ENCODE measurements around the gene AADACL4. TPM values are rescaled to one million over a fixed set of nuclear protein-coding genes. Genes with fewer than 3 reads are reported as not detected.
A peak's percentile ranks its signal among the peaks of the same experiment; 100 is the strongest.

AADACL4 gene
- total and polyA plus RNA-seq, 2 experiments from 2014 or later: not detected

- H3K36me3 Mint-ChIP-seq (ENCODE audit: low read depth): no peaks in the 10 kb centered on the region; the same call in 2 of the 3 replicates
- Histone ChIP-seq H3K36me3 (ENCODE audit: insufficient read depth) (no peaks in the 10 kb centered on the region), H3K9me2 (ENCODE audit: insufficient read depth) (no peaks in the 10 kb centered on the region), H3K27me3 (ENCODE audit: insufficient read depth) (0 out of 2 replicates have a peak, but pooled peaks cover 3% of the 10 kb centered on the region), H3K27ac (ENCODE audit: low read depth) (no peak overlapping the region), H3F3A (replicated peaks; ENCODE audit: low read depth) (peaks cover 17% of the 10 kb centered on the region; the same call in 1 of the 2 replicates), H3K4me3 (no peak overlapping the region), H3K79me2 (replicated peaks; ENCODE audit: insufficient read depth) (peaks cover 30% of the 10 kb centered on the region), H3K4me1 (ENCODE audit: insufficient read depth) (peaks cover 60% of the 10 kb centered on the region), H3K4me2 (no peak overlapping the region), H4K20me1 (replicated peaks; ENCODE audit: insufficient read depth) (peaks cover 10% of the 10 kb centered on the region; the same call in 1 of the 2 replicates), H2AFZ (no peak overlapping the region)
- TF ChIP-seq CREB1 (CRISPR knock-in tag; IDR thresholded peaks at IDR 0.05; ENCODE audit: low read depth) (no peak), ZNF331 (CRISPR knock-in tag; IDR thresholded peaks at IDR 0.05; ENCODE audit: low read depth) (no peak), EZH2 (IDR thresholded peaks at IDR 0.05; ENCODE audit: low read depth, unreplicated experiment) (no peak), EZH2phosphoT487 (IDR thresholded peaks at IDR 0.05; ENCODE audit: unreplicated experiment) (no peak), ZNF114 (CRISPR knock-in tag; IDR thresholded peaks at IDR 0.05) (no peak), POLR2AphosphoS5 (IDR thresholded peaks at IDR 0.05; ENCODE audit: low read depth) (no peak), CTCF (conservative IDR thresholded peaks at IDR 0.05; ENCODE audit: low read depth in 2 of 2) (no peak), STAT1 (IDR thresholded peaks at IDR 0.05; ENCODE audit: unreplicated experiment) (no peak), ETS1 (IDR thresholded peaks at IDR 0.05) (no peak), JUNB (IDR thresholded peaks at IDR 0.05; ENCODE audit: unreplicated experiment) (no peak), NANOG (IDR thresholded peaks at IDR 0.05; ENCODE audit: borderline replicate concordance) (no peak), ZNF462 (CRISPR knock-in tag; IDR thresholded peaks at IDR 0.05) (no peak)
- peak overlapping the region; percentile 45; the same call in 1 of the 3 replicates for H3K4me3 Mint-ChIP-seq
- H3K4me1 Mint-ChIP-seq: peaks cover 57% of the 10 kb centered on the region
- H3K27ac Mint-ChIP-seq: no peak overlapping the region
- no peaks in the 10 kb centered on the region; the same call in 2 of the 3 replicates for H3K9me3 Mint-ChIP-seq
- no peak for ATAC-seq
- DNase-seq (ENCODE audit: low spot score): no peak
- H3K27me3 Mint-ChIP-seq (ENCODE audit: insufficient read depth, low read depth, poor library complexity): peaks cover 27% of the 10 kb centered on the region
These were observed 46.1 kb upstream of the AADACL4 start for GRCh38 chr1:12597792-12598191.

All from GM23338 (cell line).